Fibroblast of the conjunctiva (primary cell): ENCODE results near the gene USP51.
"Not testable (repeated sequence)": the region's sequence is repeated elsewhere in the genome, so short reads cannot be mapped to it uniquely, and the experiment has no call there.

ENCODE experiments used
- DNase-seq: peaks from one replicate; pipeline ENCODE4 v3.0.0-alpha.2; 2010; ENCODE audit warnings: low read depth

Gene USP51

DNA sequence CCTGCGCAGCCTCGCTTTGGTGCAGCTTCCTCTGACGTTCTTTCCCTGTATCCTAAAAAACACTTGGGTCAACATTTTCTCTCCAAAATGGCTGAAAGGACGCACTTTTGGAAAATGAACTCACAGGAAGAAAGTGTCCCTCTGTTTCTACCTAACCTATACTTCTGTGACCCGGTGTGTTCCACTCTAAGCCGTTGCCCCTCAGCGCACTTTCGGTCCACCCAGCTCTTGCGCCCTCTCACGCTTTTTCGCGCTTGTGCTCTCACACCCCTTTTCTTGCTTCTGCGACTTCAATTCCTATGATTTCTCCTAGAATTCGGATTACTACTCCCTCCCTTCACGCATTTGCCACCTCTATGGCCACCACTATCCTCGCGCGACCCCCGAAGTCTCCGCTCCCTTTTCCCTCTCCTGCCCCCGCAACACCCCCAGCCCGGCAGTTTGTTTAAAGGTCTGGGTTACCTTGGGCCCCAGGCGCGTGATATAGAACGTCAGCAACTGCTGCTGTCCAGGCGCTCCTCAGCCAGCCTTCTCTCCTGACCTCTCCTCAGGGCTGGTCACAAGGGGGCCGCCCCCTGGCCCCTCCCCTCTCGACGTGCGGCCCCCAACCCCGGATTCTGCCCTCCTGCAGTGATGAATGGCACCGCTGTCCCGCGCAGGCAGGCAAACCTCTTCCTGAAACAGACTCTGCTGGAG is at the start of gene USP51:
Gene USP51 (minus strand): TSS at position 535 of the 696 bp plus-strand sequence. CDS start 909 bp downstream, outside the sequence.
- no peak for DNase-seq

DNA sequence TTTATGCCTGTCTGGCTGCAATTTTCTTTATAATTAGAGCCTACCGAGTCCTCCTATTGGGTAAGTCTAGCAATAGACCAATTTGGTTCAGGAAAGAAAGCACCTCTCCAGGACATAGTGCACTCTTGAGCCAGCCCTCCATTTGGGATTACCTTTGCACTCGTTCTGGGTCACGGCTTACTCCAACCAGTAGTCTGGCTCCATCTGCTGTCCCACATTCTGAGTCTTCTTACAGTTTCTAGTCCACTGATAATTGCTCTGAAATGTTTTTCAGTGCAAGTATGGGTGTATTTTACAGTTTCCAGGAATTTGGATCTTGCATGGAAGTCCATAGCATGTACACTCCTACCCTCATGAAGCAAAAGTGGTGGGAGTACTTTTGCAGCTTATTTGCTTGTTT is 34.8 kb upstream of the USP51 start:
- no peak for DNase-seq

DNA sequence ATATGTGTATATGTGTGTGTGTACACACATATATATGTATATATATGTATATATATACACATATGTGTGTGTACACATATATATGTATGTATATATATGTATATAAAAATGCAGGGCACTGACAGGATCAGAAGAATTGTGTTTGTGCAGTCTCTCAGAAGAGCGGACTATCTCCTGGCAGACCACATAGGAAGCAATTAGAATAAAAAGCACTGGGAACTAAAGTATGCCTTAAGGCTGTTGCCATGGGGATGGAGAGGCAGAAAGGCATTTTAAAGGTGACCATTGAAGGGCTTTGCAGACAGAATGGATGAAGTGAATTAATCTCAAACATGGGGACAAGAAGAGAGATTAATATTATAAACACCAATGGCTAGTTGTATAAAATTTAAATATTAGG is 33.7 kb upstream of the USP51 start:
- DNase-seq = no peak

DNA sequence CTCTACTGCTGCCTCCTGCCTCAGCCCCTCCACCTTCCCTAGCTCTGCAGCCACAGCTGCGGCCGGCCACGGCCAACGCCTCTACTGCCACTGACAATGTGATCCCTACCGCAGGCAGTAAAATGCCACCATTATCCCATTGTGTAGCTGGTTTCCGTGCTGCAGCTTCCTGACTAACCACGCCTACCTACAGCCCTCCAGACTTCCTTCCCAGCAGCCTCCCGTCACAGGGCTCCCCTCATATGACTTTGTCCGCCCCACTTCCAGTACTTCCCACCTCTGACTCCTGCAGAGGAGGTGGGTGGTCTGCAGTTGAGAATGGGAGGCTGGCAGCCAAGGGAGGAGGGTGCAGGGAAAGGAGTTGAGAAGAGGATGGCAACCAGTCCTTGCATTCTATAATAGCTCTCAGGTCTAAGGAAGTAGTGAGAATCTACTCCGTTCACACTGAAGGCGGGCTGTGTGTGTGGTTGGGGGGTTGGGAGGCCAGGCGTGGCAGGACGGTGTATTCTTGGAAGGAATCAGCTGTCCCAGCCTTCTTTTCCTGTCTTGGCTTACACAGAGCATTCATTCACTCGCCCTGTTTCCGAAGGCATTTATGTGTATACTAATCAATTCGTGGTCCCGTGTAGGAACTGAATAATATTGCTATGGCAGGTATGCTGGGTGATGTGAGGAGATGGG is 33.1 kb upstream of the USP51 start:
- DNase-seq = no peak

- DNase-seq = no peak
Observed at GRCh38 chrX:55521687-55522086, 32.0 kb upstream of the USP51 start.

DNA sequence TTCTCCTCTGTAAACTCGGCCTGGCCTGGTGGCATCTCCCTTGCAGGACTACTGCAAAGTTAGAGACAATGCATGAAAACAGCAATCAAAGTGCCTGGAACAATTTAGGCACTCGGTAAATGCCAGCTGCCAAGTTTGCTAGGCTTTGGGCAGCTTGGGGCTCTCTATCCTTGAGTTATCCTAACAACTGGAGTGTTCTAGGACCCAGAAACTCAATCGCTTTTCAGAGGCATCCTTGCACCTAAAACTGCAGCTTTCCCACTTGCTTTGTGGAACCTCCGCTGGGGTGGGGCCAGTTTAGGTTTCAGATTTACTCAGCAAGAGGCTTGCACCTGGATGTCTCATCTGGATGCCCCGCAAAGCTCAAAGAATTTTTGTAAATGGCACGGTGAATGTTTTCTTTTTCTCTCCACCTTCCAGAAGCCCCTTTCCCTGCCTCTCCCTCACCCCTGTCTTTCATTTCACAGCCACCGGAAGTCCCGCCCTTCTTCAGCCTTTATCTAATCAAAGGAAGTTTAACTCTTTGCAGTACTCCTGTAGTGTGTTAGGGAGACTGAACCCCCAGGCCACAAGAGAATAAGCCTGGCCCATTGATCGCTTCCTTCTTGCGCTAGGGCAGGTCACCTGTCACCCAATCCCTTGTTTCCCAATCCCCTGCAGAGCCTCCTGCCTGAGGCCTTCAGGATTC is 27.3 kb upstream of the USP51 start:
- not testable (repeated sequence) for DNase-seq

DNA sequence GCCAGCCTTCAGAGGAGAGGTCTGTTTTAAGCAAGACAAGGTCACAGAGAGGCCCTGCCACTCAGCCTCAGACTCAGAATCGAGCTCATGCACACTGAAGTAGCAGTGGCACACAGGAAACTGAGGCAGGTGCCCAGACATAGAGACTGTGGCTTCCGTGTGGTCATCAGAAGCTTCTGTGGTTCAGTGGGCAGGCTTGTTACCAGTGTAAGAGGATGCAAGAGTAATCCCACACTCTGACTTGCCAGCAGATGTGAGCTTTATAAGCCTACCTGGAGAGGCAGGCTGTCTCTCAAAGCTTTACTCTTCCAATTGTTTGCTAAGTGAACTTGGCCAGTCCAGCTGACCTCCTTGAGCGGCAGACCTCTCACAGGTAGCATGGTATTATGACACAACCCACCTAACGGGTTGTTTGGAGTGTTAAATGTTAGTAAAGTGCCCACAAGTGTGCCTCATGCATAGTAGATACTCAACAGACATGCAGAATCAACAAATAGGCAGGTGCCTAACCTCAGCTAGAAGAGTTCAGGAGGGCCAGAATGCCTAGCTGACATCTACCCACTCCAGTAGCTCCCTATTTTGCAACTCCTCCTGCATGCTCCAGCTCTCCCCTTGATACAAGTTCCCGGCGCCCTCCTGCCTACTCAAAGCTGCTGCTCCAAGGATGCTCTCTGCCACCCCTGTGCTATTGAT is 23.5 kb upstream of the USP51 start:
- not testable (repeated sequence) for DNase-seq

DNA sequence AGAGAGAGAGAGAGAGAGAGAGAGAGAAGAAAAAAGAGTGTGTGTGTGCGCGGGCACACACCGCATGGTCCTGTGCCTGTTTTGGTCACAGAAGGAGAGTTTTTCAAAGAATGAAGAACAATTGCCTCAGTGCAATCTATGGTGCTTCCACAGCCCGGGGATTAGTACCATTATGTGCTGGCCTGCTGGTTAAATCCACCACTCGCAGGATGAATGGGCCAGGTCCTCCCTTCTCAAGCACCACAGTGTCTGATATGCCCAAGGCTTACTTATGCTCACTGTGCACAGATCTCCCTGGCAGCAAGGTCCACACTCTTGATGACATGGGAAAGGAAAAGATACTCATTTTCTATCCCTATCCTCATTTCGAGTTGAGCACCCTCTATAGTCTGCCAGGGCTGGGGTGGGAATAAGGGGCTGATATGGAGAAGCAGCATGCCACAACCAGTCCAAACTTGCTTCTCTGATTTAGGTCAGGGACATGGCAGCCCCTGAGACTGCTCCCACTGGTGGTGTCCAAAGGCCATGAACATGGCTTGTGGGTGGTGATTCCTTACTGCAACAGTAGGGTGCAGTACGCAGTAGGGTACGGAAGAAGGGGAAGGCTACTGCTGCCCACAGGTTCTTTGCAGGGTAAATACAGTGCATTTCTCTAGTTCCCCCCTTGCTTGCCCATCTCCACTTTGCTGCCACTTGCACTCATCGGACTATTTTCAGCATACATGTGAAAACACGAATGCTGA is 18.9 kb upstream of the USP51 start:
- not testable (repeated sequence) for DNase-seq

GRCh38 chrX:55507699-55508098 is 18.1 kb upstream of the USP51 start:
- DNase-seq = not testable (repeated sequence)

GRCh38 chrX:55507010-55507409 is 17.4 kb upstream of the USP51 start:
- DNase-seq = not testable (repeated sequence)

- DNase-seq = no peak
Observed at GRCh38 chrX:55490974-55491373, 1.3 kb upstream of the USP51 start.

- no peak for DNase-seq
Observed at GRCh38 chrX:55490121-55490520, 473 bp upstream of the USP51 start.

GRCh38 chrX:55488593-55489313 is 895 bp downstream of the USP51 start:
- DNase-seq = no peak

DNA sequence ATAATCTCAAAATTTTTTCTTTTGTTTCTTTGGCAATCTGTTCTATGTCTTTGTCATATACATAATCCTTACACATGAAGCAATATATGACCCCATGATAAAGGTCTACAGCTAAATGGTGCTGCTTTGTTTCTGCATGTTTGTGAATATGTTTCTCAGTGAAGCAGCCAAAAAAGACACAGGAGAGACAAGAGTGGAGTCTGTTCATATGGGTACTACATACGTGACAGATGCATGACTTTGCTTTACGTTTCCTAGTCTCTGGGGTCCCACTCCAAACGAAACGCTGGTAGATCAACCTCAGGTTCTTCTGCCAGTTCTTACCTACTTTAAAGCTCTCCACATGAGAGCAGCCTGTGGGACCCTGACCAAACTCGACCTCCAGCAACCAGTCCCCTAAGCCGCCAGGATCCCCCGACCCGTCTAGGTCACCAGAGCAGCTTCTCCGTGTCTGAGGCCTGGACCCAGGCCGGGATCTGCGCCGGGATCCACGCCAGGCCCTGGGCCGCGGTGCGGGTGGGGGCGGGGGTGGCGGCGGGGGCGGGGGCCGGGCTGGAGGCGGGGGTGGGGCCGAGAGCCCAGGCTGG is 1.5 kb downstream of the USP51 start:
- no peak for DNase-seq

- DNase-seq = no peak
Observed at GRCh38 chrX:55487143-55487542, 2.5 kb downstream of the USP51 start.

DNA sequence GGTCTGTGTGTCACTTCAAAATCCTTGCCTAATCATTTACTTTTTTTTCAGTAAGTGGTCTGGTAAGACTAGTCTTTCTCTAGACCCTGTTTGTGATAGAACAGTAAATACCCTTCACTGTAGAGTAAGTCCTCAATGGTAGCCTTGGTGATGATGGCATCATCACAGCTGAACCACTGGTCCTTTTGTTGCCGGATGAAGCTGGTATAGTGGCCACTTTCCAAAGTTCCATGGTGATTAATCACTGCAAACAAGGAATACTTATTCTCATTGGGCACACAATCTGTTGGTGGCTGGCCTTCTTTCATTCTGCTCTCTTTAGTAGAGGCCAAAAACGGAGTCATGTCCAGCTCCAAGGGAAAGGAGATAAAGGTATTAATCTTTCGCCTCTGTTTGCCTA is 2.9 kb downstream of the USP51 start:
- DNase-seq = no peak

DNA sequence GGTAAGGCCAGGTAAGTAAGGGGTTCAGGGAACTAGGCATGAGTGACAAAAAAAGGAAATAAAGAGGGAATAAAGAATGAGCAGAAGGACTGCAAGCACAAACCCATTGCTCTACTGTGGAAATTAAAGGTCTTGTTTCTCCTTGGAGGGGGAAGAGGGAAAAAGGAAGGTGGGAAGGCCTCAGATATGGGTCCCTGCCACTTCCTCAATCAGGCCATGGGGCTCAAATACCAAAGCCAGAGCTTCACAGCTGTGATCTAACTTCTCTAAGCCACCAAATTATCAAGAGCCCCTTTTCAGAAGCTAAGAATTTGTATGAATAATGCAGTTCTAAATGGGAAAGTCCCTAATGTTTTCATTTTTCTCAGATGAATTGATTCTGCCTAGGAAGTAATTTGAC is 4.7 kb downstream of the USP51 start:
- DNase-seq = no peak

DNA sequence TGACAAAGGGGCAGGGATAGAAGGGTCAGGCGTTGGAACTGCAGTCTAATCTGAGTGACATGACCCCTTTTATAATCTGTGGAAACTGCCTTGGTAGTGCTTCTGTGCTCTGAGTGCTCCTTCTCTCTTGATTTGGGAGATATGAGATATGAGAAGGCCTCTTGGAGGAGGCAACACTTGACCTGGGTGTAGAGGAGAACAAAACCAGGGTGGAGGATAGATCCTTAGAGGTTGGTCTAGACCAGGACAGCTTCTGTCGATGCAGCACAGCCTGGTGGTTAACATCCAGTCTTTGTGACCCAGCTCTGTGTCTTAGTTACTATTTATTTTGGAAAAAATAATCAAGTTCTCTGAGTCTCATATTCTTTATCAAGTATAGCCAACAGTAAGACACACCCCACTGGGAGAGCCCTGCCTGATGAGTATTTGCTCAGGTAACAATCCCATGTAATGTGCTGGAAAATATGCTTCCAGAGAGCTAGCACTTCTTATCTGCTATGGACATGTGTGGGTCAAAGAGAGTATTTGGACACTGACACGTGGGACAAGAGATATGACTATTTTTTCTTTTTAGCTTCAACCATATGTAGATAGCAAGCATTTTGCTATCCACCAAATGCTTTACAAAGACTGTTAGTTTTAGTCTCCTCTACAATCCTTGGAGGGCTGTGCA is 9.1 kb downstream of the USP51 start:
- DNase-seq = no peak

DNA sequence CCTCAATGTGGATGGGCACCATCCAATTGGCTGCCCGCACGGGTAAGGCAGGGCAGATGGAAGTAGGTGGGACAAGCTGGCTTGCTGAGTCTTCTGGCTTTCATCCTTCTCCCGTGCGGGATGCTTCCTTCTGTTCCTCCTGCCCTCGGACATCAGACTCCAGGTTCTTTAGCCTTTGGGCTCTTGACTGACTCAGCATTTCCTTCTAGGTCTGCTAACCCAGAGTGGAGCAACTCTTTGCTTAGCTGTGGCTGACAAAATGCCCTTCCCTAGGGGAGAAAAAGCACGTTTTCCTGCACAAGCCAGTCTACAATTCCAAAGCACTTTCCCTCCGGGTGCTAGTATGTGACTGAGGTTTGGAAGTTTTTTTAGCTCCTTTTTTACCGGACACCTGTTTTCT is 9.7 kb downstream of the USP51 start:
- DNase-seq = not testable (repeated sequence)

- DNase-seq = not testable (repeated sequence)
Observed at GRCh38 chrX:55465791-55466190, 23.9 kb downstream of the USP51 start.
